Activated T-cell treated with anti-CD3 and anti-CD28 coated beads, Interleukin-2, amount 50 U/mL, for 24 hours (primary cell): ENCODE measurements around the gene ZNF423.

Source experiments
- DNase-seq: peaks from one replicate; pipeline ENCODE4 v3.0.0-alpha.2; 2020
- H3K27ac Mint-ChIP-seq: 2 replicates; pipeline ENCODE4 v1.8.0; 2020; ENCODE audit warnings: mild to moderate bottlenecking, mixed read lengths
- H3K27me3 Mint-ChIP-seq: 2 replicates; pipeline ENCODE4 v1.8.0; 2020; ENCODE audit warnings: mixed read lengths
- H3K36me3 Mint-ChIP-seq: 2 replicates; pipeline ENCODE4 v1.8.0; 2020; ENCODE audit warnings: low read depth, mixed read lengths
- H3K4me1 Mint-ChIP-seq: 2 replicates; pipeline ENCODE4 v1.8.0; 2020; ENCODE audit warnings: low read depth, mixed read lengths
- H3K4me3 Mint-ChIP-seq: 2 replicates; pipeline ENCODE4 v1.8.0; 2020; ENCODE audit warnings: mild to moderate bottlenecking, moderate library complexity, mixed read lengths
- H3K9me3 Mint-ChIP-seq: 2 replicates; pipeline ENCODE4 v1.8.0; 2020; ENCODE audit warnings: mixed read lengths

Gene ZNF423

GRCh38 chr16:49806446-49806845, 49.5 kb downstream of the ZNF423 start:
- H3K27ac Mint-ChIP-seq, result no peak overlapping the region
- no peaks in the 10 kb centered on the region for H3K9me3 Mint-ChIP-seq
- H3K4me1 Mint-ChIP-seq, result no peaks in the 10 kb centered on the region
- peaks cover 2% of the 10 kb centered on the region for H3K27me3 Mint-ChIP-seq
- no peaks in the 10 kb centered on the region for H3K36me3 Mint-ChIP-seq
- H3K4me3 Mint-ChIP-seq, result no peak overlapping the region
- no peak for DNase-seq

- H3K4me1 Mint-ChIP-seq, result no peaks in the 10 kb centered on the region
- H3K9me3 Mint-ChIP-seq, result no peaks in the 10 kb centered on the region
- peaks cover 2% of the 10 kb centered on the region for H3K27me3 Mint-ChIP-seq
- H3K27ac Mint-ChIP-seq, result no peak overlapping the region
- no peaks in the 10 kb centered on the region for H3K36me3 Mint-ChIP-seq
- no peak overlapping the region for H3K4me3 Mint-ChIP-seq
- DNase-seq, result no peak
Measured at GRCh38 chr16:49801290-49801689, 54.6 kb downstream of the ZNF423 start.

GRCh38 chr16:49800876-49801275, 55.0 kb downstream of the ZNF423 start:
- no peaks in the 10 kb centered on the region for H3K9me3 Mint-ChIP-seq
- peaks cover 2% of the 10 kb centered on the region for H3K27me3 Mint-ChIP-seq
- no peaks in the 10 kb centered on the region for H3K36me3 Mint-ChIP-seq
- no peak overlapping the region for H3K27ac Mint-ChIP-seq
- H3K4me3 Mint-ChIP-seq, result no peak overlapping the region
- H3K4me1 Mint-ChIP-seq, result no peaks in the 10 kb centered on the region
- DNase-seq, result no peak

- H3K9me3 Mint-ChIP-seq, result no peaks in the 10 kb centered on the region
- no peak for DNase-seq
- H3K4me3 Mint-ChIP-seq, result no peak overlapping the region
- no peaks in the 10 kb centered on the region for H3K4me1 Mint-ChIP-seq
- H3K36me3 Mint-ChIP-seq, result no peaks in the 10 kb centered on the region
- no peak overlapping the region for H3K27ac Mint-ChIP-seq
- H3K27me3 Mint-ChIP-seq, result peaks cover 2% of the 10 kb centered on the region
Measured at GRCh38 chr16:49800441-49800840, 55.5 kb downstream of the ZNF423 start.

GRCh38 chr16:49799172-49799571, 56.7 kb downstream of the ZNF423 start:
- Mint-ChIP-seq H3K4me3 (no peak overlapping the region), H3K27me3 (peaks cover 2% of the 10 kb centered on the region), H3K9me3 (no peaks in the 10 kb centered on the region), H3K27ac (no peak overlapping the region), H3K4me1 (no peaks in the 10 kb centered on the region), H3K36me3 (no peaks in the 10 kb centered on the region)
- DNase-seq, result no peak

- no peaks in the 10 kb centered on the region for H3K27me3 Mint-ChIP-seq
Measured at GRCh38 chr16:49795513-49795912, 60.4 kb downstream of the ZNF423 start.

GRCh38 chr16:49793244-49793643, 62.7 kb downstream of the ZNF423 start:
- Mint-ChIP-seq H3K27me3 (no peaks in the 10 kb centered on the region), H3K4me1 (no peaks in the 10 kb centered on the region), H3K4me3 (no peak overlapping the region), H3K27ac (no peak overlapping the region), H3K9me3 (no peaks in the 10 kb centered on the region), H3K36me3 (no peaks in the 10 kb centered on the region)
- no peak for DNase-seq

More at GRCh38 chr16:49795513-49795912, 60.4 kb downstream of the ZNF423 start:
- Mint-ChIP-seq H3K4me1 (no peaks in the 10 kb centered on the region), H3K4me3 (no peak overlapping the region), H3K9me3 (no peaks in the 10 kb centered on the region), H3K27ac (no peak overlapping the region), H3K36me3 (no peaks in the 10 kb centered on the region)
- no peak for DNase-seq

- Mint-ChIP-seq H3K27me3 (no peaks in the 10 kb centered on the region), H3K9me3 (no peaks in the 10 kb centered on the region), H3K36me3 (no peaks in the 10 kb centered on the region), H3K4me3 (no peak overlapping the region), H3K4me1 (no peaks in the 10 kb centered on the region), H3K27ac (no peak overlapping the region)
- DNase-seq, result no peak
Measured at GRCh38 chr16:49789616-49790015, 66.3 kb downstream of the ZNF423 start.

GRCh38 chr16:49788986-49789385, 66.9 kb downstream of the ZNF423 start:
- H3K9me3 Mint-ChIP-seq, result no peaks in the 10 kb centered on the region

GRCh38 chr16:49788572-49788971, 67.3 kb downstream of the ZNF423 start:
- Mint-ChIP-seq H3K9me3 (no peaks in the 10 kb centered on the region), H3K27ac (no peak overlapping the region), H3K27me3 (no peaks in the 10 kb centered on the region), H3K4me1 (no peaks in the 10 kb centered on the region), H3K36me3 (no peaks in the 10 kb centered on the region), H3K4me3 (no peak overlapping the region)
- no peak for DNase-seq

More at GRCh38 chr16:49788986-49789385, 66.9 kb downstream of the ZNF423 start:
- DNase-seq, result no peak
- Mint-ChIP-seq H3K4me3 (no peak overlapping the region), H3K4me1 (no peaks in the 10 kb centered on the region), H3K27me3 (no peaks in the 10 kb centered on the region), H3K36me3 (no peaks in the 10 kb centered on the region), H3K27ac (no peak overlapping the region)

- Mint-ChIP-seq H3K9me3 (no peaks in the 10 kb centered on the region), H3K27ac (no peak overlapping the region), H3K36me3 (no peaks in the 10 kb centered on the region), H3K27me3 (no peaks in the 10 kb centered on the region), H3K4me1 (no peaks in the 10 kb centered on the region), H3K4me3 (no peak overlapping the region)
- no peak for DNase-seq
Measured at GRCh38 chr16:49786926-49787557, 68.9 kb downstream of the ZNF423 start.

- no peaks in the 10 kb centered on the region for H3K4me1 Mint-ChIP-seq
- no peak overlapping the region for H3K27ac Mint-ChIP-seq
- H3K27me3 Mint-ChIP-seq, result no peaks in the 10 kb centered on the region
- H3K4me3 Mint-ChIP-seq, result no peak overlapping the region
- no peaks in the 10 kb centered on the region for H3K9me3 Mint-ChIP-seq
- no peaks in the 10 kb centered on the region for H3K36me3 Mint-ChIP-seq
- DNase-seq, result no peak
Measured at GRCh38 chr16:49785970-49786369, 69.9 kb downstream of the ZNF423 start.

- Mint-ChIP-seq H3K4me1 (no peaks in the 10 kb centered on the region), H3K9me3 (no peaks in the 10 kb centered on the region), H3K4me3 (no peak overlapping the region), H3K27me3 (peaks cover 4% of the 10 kb centered on the region), H3K27ac (no peak overlapping the region), H3K36me3 (no peaks in the 10 kb centered on the region)
- DNase-seq, result no peak
Measured at GRCh38 chr16:49782405-49782804, 73.5 kb downstream of the ZNF423 start.

- no peak for DNase-seq
- Mint-ChIP-seq H3K9me3 (no peaks in the 10 kb centered on the region), H3K27me3 (peaks cover 4% of the 10 kb centered on the region), H3K4me1 (no peaks in the 10 kb centered on the region), H3K4me3 (no peak overlapping the region), H3K27ac (no peak overlapping the region), H3K36me3 (no peaks in the 10 kb centered on the region)
Measured at GRCh38 chr16:49781401-49781800, 74.5 kb downstream of the ZNF423 start.

- H3K9me3 Mint-ChIP-seq, result no peaks in the 10 kb centered on the region
- H3K4me3 Mint-ChIP-seq, result no peak overlapping the region
- no peaks in the 10 kb centered on the region for H3K4me1 Mint-ChIP-seq
- H3K27ac Mint-ChIP-seq, result no peak overlapping the region
- peaks cover 4% of the 10 kb centered on the region for H3K27me3 Mint-ChIP-seq
- DNase-seq, result no peak
- H3K36me3 Mint-ChIP-seq, result no peaks in the 10 kb centered on the region
Measured at GRCh38 chr16:49780433-49780832, 75.5 kb downstream of the ZNF423 start.

GRCh38 chr16:49779979-49780378, 75.9 kb downstream of the ZNF423 start:
- no peak for DNase-seq
- H3K27ac Mint-ChIP-seq, result no peak overlapping the region
- no peaks in the 10 kb centered on the region for H3K9me3 Mint-ChIP-seq
- H3K4me1 Mint-ChIP-seq, result no peaks in the 10 kb centered on the region
- peaks cover 4% of the 10 kb centered on the region for H3K27me3 Mint-ChIP-seq
- H3K4me3 Mint-ChIP-seq, result no peak overlapping the region
- no peaks in the 10 kb centered on the region for H3K36me3 Mint-ChIP-seq
